Endothelial cell of umbilical vein (primary cell): Measurements from ENCODE around the gene IGSF1. TPM values are rescaled to one million over a fixed set of nuclear protein-coding genes. Genes with fewer than 3 reads are reported as not detected.

Experiments
- BruUV-seq: library from RNA; stranded (reverse); fragments of 400-500 nt; replicated peaks from 2 replicates; lab custom pipeline; 2021; lab: Mats Ljungman, UMichigan
- CTCF ChIA-PET: fragments of 300-600, 350-600 bp; sonication (Branson Sonifier 250); formaldehyde crosslinking; loops from one replicate; lab custom pipeline; 2021; ENCODE audit warnings: antibody characterized with exemption, inconsistent platforms; lab: Charles Lee
- POLR2A ChIA-PET: fragments of 300-600, 350-600 bp; sonication (Branson Sonifier 250); formaldehyde crosslinking; loops from one replicate; lab custom pipeline; 2021; ENCODE audit warnings: antibody characterized with exemption, inconsistent platforms; lab: Charles Lee
- DNase-seq: peaks from one replicate; pipeline ENCODE4 v3.0.0-alpha.2; 2011; ENCODE audit warnings: low read depth, low spot score
- FAIRE-seq: peaks from 2 replicates; lab custom pipeline; 2011; peaks lifted over from hg19 to GRCh38; lab: Jason Lieb, UNC
- H2AFZ ChIP-seq: 2 replicates; pipeline ENCODE4 v1.6.0; 2012; ENCODE audit warnings: low read depth, low read length, control low read depth, inconsistent platforms
- H3K27ac ChIP-seq: 2 replicates; pipeline ENCODE4 v1.5.1; 2011; ENCODE audit warnings: low read depth, mild to moderate bottlenecking, control low read depth, low read length, moderate library complexity; ENCODE audit not compliant: insufficient read depth
- H3K27me3 ChIP-seq, 2 experiments: 2 replicates each; pipeline versions ENCODE4 v1.6.0 to v1.6.1; 2011; ENCODE audit warnings: low read length in 2 of 2, mixed read lengths in 1 of 2; ENCODE audit not compliant: control insufficient read depth in 2 of 2, insufficient read depth in 2 of 2
- H3K36me3 ChIP-seq, 2 experiments: 2 replicates in 1 of 2; 3 replicates in 1 of 2; pipeline ENCODE4 v1.5.1; 2011; ENCODE audit warnings: low read length in 2 of 2, mild to moderate bottlenecking in 1 of 2, moderate library complexity in 1 of 2; ENCODE audit not compliant: control insufficient read depth in 2 of 2, insufficient read depth in 2 of 2; ENCODE audit errors: extremely low read depth in 1 of 2
- H3K4me1 ChIP-seq: 3 replicates; pipeline ENCODE4 v1.5.1; 2011; ENCODE audit warnings: mild to moderate bottlenecking, low read length; ENCODE audit not compliant: control insufficient read depth, insufficient read depth; ENCODE audit errors: extremely low read depth
- H3K4me2 ChIP-seq: 2 replicates; pipeline ENCODE4 v1.6.1; 2011; ENCODE audit warnings: low read length, control low read depth, mixed read lengths; ENCODE audit not compliant: insufficient read depth
- H3K4me3 ChIP-seq, 3 experiments: fragments of 200-600 bp in 1 of 3; sonication (generic), shearing (Covaris generic) in 1 of 3; replicated peaks in 1 of 3; 2 replicates each; pipeline ENCODE4 v1.5.1; 2011 to 2016; ENCODE audit warnings: control low read depth in 3 of 3, low read length in 3 of 3, mild to moderate bottlenecking in 2 of 3, inconsistent platforms in 1 of 3, low read depth in 1 of 3, moderate library complexity in 1 of 3; ENCODE audit not compliant: insufficient read depth in 1 of 3
- H3K79me2 ChIP-seq: 2 replicates; pipeline ENCODE4 v1.6.0; 2012; ENCODE audit warnings: low read length, inconsistent platforms; ENCODE audit not compliant: control insufficient read depth, insufficient read depth
- H3K9ac ChIP-seq: replicated peaks from 2 replicates; pipeline ENCODE3; 2011; ENCODE audit warnings: low read length, control low read depth; ENCODE audit not compliant: insufficient read depth; ENCODE audit errors: extremely low read depth
- H3K9me1 ChIP-seq: replicated peaks from 3 replicates; pipeline ENCODE4 v1.6.0; 2011; ENCODE audit warnings: mild to moderate bottlenecking, low read length; ENCODE audit not compliant: control insufficient read depth, insufficient read depth; ENCODE audit errors: extremely low read depth
- H3K9me3 ChIP-seq: replicated peaks from 2 replicates; pipeline ENCODE4 v1.5.1; 2012; ENCODE audit warnings: low read length, inconsistent platforms; ENCODE audit not compliant: control insufficient read depth, insufficient read depth
- H4K20me1 ChIP-seq: replicated peaks from 2 replicates; pipeline ENCODE3; 2011; ENCODE audit warnings: mild to moderate bottlenecking, low read length; ENCODE audit not compliant: control insufficient read depth, insufficient read depth; ENCODE audit errors: extremely low read depth
- CTCF ChIP-seq, 2 donors: IDR thresholded peaks; 1 replicate in 1 of 2; 2 replicates in 1 of 2; pipeline ENCODE4 v1.5.1; 2011; ENCODE audit warnings: low read length in 2 of 2, mild to moderate bottlenecking in 2 of 2, moderate library complexity in 2 of 2, control low read depth in 1 of 2, inconsistent platforms in 1 of 2, low read depth in 1 of 2; ENCODE audit not compliant: insufficient read depth in 1 of 2; ENCODE audit errors: extremely low read depth in 1 of 2
- EZH2 ChIP-seq: IDR thresholded peaks from 2 replicates; pipeline ENCODE4 v1.6.1; 2012; ENCODE audit warnings: borderline replicate concordance, low read depth, mild to moderate bottlenecking, moderate library complexity, low read length, inconsistent platforms; ENCODE audit not compliant: severe bottlenecking
- FOS ChIP-seq: IDR thresholded peaks from 2 replicates; pipeline ENCODE4 v1.6.1; 2011; ENCODE audit warnings: mild to moderate bottlenecking, low read length, moderate library complexity, borderline replicate concordance; ENCODE audit not compliant: insufficient read depth
- GATA2 ChIP-seq: IDR thresholded peaks from 2 replicates; pipeline ENCODE4 v1.7.0; 2011; ENCODE audit warnings: low read depth, mild to moderate bottlenecking, moderate library complexity, mixed read lengths, low read length; ENCODE audit not compliant: insufficient read length, insufficient read depth
- JUN ChIP-seq: IDR thresholded peaks from 2 replicates; pipeline ENCODE4 v1.6.1; 2011; ENCODE audit warnings: borderline replicate concordance, low read depth; ENCODE audit not compliant: insufficient read length, insufficient read depth
- MAX ChIP-seq: IDR thresholded peaks from 2 replicates; pipeline ENCODE4 v1.6.1; 2011; ENCODE audit not compliant: insufficient read depth, insufficient read length
- MYC ChIP-seq: IDR thresholded peaks from one replicate; pipeline ENCODE4 v1.6.1; 2011; ENCODE audit warnings: mild to moderate bottlenecking, low read depth, low read length
- POLR2A ChIP-seq: IDR thresholded peaks from 2 replicates; pipeline ENCODE4 v1.6.1; 2012; ENCODE audit warnings: low read depth, mild to moderate bottlenecking, control low read depth, low read length
- POLR2AphosphoS5 ChIP-seq: IDR thresholded peaks from 2 replicates; pipeline ENCODE4 v1.6.1; 2012; ENCODE audit warnings: low read depth, mild to moderate bottlenecking, control low read depth, low read length, moderate library complexity; ENCODE audit not compliant: insufficient read depth
- dilution Hi-C: fragments of 300-500 bp; cut with MboI; formaldehyde crosslinking; loops from one replicate; pipeline ENCODE4 v1.15.0; 2019; ENCODE audit warnings: low sequenced_read_pairs; ENCODE audit not compliant: extremely low pct_ligation_motif_present
- intact Hi-C: fragments of 100-400 bp; cut with micrococcal nuclease; formaldehyde crosslinking; loops from one replicate; pipeline ENCODE4 v1.10.0; 2022
- polyA plus RNA-seq, 4 experiments: library from polyadenylated mRNA; depleted of rRNA in 3 of 4; stranded (reverse) in 3 of 4; unstranded in 1 of 4; fragments of >200 nt; gene quantifications; 2 replicates each; pipeline versions ENCODE4 v1.2.1 to v1.2.3, GENCODE V29; 2011 to 2012; ENCODE audit warnings: missing spikeins in 1 of 4
- total RNA-seq: library from RNA; stranded (reverse); gene quantifications from 2 replicates; pipeline ENCODE4 v1.2.3, GENCODE V29; 2021

Gene IGSF1
- total and polyA plus RNA-seq, 2 donors (not counting 3 experiments of a cell fraction or from before 2014, with no cell fraction given): not detected

DNA sequence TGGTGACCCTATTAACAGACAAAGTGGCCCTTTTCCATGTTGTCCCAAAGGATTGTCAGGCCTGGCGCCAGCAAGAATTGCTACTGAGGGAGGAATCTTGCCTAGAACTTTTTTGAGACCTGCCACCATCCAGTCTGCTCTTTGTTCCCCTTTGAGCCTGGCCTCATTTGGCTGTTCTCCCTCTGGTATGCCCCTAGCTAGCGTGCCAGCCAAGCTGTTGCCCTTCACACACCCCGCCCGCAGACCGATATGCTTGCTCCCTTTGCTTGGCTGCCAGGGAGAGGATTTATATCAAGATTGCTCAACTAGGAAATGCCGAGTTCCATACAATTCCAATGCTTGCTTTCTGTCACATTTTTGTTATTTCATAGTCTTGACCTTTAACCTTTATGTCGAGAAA, 24.4 kb downstream of the IGSF1 start:
- Histone ChIP-seq H3K4me2 (no peak overlapping the region), H3K4me1 (no peaks in the 10 kb centered on the region), H3K9ac (no peak overlapping the region), H3K79me2 (no peaks in the 10 kb centered on the region), H2AFZ (no peak overlapping the region), H3K36me3 (no peaks in the 10 kb centered on the region), H3K27ac (no peak overlapping the region), H3K9me1 (no peaks in the 10 kb centered on the region), H3K27me3 (no peaks in the 10 kb centered on the region), H3K9me3 (no peaks in the 10 kb centered on the region), H3K4me3 (no peak overlapping the region), H4K20me1 (no peaks in the 10 kb centered on the region)
- no peak for FAIRE-seq
- intact Hi-C loops (no loop called here), dilution Hi-C loops (no loop called here)
- ChIA-PET POLR2A (no interaction called here), CTCF (no interaction called here)
- DNase-seq: no peak
- BruUV-seq: no TSS peak
- no peak for TF ChIP-seq MAX
- TF ChIP-seq FOS: no peak
- no peak for TF ChIP-seq MYC
- TF ChIP-seq JUN: no peak
- no peak for TF ChIP-seq CTCF (IDR thresholded peaks at IDR 0.05; ENCODE audit: extremely low read depth in 1 of 2, insufficient read depth in 1 of 2, low read depth in 1 of 2, low read length in 2 of 2)
- no peak for TF ChIP-seq POLR2AphosphoS5
- TF ChIP-seq EZH2: no peak
- no peak for TF ChIP-seq POLR2A
- TF ChIP-seq GATA2: no peak
